HCT116 (cell line): ENCODE measurements around the gene CDRT15.
"Not testable (repeated sequence)": the region's sequence is repeated elsewhere in the genome, so short reads cannot be mapped to it uniquely, and the experiment has no call there.

Source experiments
- CEBPB ChIP-seq: IDR thresholded peaks from 2 replicates; pipeline ENCODE4 v1.6.1; 2012; ENCODE audit warnings: low read depth
- ELF1 ChIP-seq: IDR thresholded peaks from 2 replicates; pipeline ENCODE4 v1.6.1; 2012; ENCODE audit warnings: low read depth, borderline replicate concordance
- EZH2 ChIP-seq: fragments of 200-600 bp; sonication (generic); IDR thresholded peaks from 2 replicates; pipeline ENCODE4 v1.6.1; 2017; ENCODE audit warnings: antibody characterized with exemption, mixed run types
- EZH2phosphoT487 ChIP-seq: fragments of 200-600 bp; IDR thresholded peaks from 2 replicates; pipeline ENCODE4 v1.6.1; 2018; ENCODE audit warnings: antibody characterized with exemption, borderline replicate concordance
- POLR2A ChIP-seq: IDR thresholded peaks from 2 replicates; pipeline ENCODE4 v1.7.0; 2011; ENCODE audit warnings: borderline replicate concordance; ENCODE audit not compliant: insufficient read depth, insufficient read length; ENCODE audit errors: extremely low read depth
- POLR2AphosphoS5 ChIP-seq: IDR thresholded peaks from 2 replicates; pipeline ENCODE4 v1.6.1; 2011; ENCODE audit warnings: mild to moderate bottlenecking, low read depth, low read length, moderate library complexity
- REST ChIP-seq: IDR thresholded peaks from 2 replicates; pipeline ENCODE4 v1.6.1; 2012; ENCODE audit warnings: low read depth
- SIN3A ChIP-seq: IDR thresholded peaks from 2 replicates; pipeline ENCODE4 v1.6.1; 2012; ENCODE audit warnings: low read depth
- TCF7L2 ChIP-seq: IDR thresholded peaks from 2 replicates; pipeline ENCODE4 v1.7.0; 2011; ENCODE audit warnings: borderline replicate concordance, inconsistent platforms; ENCODE audit not compliant: insufficient read depth, insufficient read length; ENCODE audit errors: extremely low read depth
- YY1 ChIP-seq: IDR thresholded peaks from 2 replicates; pipeline ENCODE4 v1.6.1; 2011; ENCODE audit warnings: low read length, low read depth, moderate library complexity, mild to moderate bottlenecking; ENCODE audit not compliant: insufficient replicate concordance; ENCODE audit errors: extremely low read depth
- TF ChIP-seq, protein P1 (sequence below), 3 experiments: fragments of 200-600 bp in 1 of 3; sonication (generic) in 1 of 3; IDR thresholded peaks in 2 of 3; conservative IDR thresholded peaks in 1 of 3; 2 replicates each; pipeline ENCODE4 v1.5.1; 2012 to 2017; ENCODE audit warnings: low read depth in 2 of 3, low read length in 2 of 3, antibody characterized with exemption in 1 of 3, borderline replicate concordance in 1 of 3, control low read depth in 1 of 3, mild to moderate bottlenecking in 1 of 3, mixed read lengths in 1 of 3, mixed run types in 1 of 3, moderate library complexity in 1 of 3; ENCODE audit not compliant: insufficient read depth in 1 of 3

DNA sequence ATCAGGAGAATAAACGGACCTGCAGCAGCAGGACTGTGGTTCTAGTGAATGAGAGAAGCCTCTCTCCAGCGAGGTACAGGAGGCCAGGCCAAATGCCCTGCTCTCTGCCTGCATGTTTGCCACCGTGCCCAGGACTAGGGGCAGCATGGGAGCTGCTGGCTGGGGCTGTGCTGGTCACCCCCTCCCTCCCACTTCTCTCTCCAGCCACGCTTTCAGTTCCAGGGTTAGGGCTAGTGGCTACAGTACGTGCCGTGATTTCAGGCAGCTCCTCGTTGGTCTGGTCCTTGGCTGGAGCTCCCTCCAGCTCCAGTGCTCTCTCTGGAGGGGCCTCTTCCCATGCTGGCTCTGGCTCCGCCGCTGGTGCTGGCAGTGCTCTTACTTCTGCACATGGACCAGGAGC, 630 bp downstream of the CDRT15 start:
- TF ChIP-seq POLR2A, YY1, CEBPB, ELF1, EZH2, POLR2AphosphoS5, EZH2phosphoT487, SIN3A, TCF7L2, REST: not testable (repeated sequence)
- TF ChIP-seq, protein P1, sequence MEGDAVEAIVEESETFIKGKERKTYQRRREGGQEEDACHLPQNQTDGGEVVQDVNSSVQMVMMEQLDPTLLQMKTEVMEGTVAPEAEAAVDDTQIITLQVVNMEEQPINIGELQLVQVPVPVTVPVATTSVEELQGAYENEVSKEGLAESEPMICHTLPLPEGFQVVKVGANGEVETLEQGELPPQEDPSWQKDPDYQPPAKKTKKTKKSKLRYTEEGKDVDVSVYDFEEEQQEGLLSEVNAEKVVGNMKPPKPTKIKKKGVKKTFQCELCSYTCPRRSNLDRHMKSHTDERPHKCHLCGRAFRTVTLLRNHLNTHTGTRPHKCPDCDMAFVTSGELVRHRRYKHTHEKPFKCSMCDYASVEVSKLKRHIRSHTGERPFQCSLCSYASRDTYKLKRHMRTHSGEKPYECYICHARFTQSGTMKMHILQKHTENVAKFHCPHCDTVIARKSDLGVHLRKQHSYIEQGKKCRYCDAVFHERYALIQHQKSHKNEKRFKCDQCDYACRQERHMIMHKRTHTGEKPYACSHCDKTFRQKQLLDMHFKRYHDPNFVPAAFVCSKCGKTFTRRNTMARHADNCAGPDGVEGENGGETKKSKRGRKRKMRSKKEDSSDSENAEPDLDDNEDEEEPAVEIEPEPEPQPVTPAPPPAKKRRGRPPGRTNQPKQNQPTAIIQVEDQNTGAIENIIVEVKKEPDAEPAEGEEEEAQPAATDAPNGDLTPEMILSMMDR (IDR thresholded peaks at IDR 0.05 in 2 of 3, conservative IDR thresholded peaks at IDR 0.05 in 1 of 3; ENCODE audit: borderline replicate concordance in 1 of 3, insufficient read depth in 1 of 3, low read depth in 2 of 3, low read length in 2 of 3) = not testable (repeated sequence)
